Activated CD8-positive, alpha-beta memory T cell treated with anti-CD3 and anti-CD28 coated beads for 48 hours (primary cell): ENCODE measurements around the gene TEF.

Source experiments
- DNase-seq, 3 experiments: peaks; one replicate each; pipeline ENCODE4 v3.0.0-alpha.2; 2020; ENCODE audit warnings: low read depth in 2 of 3, low spot score in 2 of 3

Gene TEF

DNA sequence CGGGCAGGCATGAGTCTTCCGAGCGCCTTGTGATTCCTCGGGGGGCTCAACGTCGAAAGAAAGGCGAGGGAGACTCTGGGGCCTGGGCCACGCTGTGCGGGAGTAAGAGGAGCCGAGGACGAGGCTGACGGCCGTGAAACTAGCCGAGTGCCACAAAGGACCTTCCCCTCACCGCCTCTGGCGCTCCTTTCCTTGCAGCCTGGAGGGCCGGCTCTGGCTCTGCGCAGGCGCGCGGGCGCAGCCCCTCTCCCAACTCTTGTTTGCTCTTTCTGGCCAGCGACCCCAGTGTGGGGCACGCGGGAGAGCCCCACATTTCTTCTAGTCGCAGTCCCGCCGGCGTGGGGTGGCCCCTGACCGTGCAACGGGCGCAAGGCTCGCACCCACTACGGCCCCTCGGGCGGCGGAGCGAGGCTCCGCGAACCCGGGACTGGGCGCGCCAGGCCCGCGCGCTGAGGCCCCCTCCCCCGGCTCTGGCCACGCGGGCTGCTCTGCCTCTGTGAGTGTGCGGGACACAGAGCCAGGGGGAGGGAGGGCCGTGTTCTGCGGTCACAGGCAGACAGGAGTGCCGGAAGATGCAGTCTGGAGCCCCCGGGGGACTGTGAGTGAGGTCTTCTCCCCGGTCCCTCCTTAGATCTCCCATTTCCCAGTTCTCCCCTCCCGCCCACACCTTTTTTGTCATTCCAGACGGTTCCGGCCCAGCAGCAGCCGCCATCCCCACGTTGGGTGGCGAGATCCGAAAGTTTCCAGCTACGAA is 65.9 kb downstream of the TEF start:
- peak in 2 of 3 experiments; percentile 28 to 50 for DNase-seq

DNA sequence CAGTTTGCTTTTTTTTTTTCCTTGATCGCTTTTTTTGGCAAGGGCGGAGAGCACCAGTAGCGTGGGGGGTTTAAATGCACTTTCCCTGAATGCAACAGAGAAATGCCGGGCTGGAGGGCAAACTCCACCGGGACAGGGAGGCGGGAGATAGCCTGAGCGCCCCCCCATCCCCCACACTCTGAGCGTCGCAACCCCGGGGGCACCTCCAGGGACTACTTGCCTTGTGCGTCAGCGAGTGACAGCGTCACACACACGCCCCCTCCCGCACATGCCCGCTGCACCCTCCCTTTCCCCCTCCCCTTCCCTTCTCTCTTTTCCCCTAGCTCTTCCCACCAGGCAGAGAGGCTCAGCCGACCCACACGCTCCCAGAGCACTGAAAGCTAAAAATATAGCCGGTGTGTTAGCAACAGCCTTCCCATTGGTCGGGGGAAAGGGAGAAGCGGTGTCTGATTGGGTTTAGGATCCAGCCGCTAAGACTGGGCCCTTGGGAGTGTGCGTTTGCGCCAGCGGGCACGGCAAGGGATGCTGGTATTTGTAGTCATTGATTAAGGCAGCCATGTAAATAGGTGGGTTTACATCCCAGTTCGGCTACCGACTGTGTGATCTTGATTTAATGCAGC is 66.6 kb downstream of the TEF start:
- peak; percentile 54 to 77 (median 75) for DNase-seq
